ENCODE data around the gene MUC6. TPM values are rescaled to one million over a fixed set of nuclear protein-coding genes. Genes with fewer than 3 reads are reported as not detected.

The MUC6 gene
- total RNA-seq, 1 experiment from 2014 or later, result 0.49 TPM

- intact Hi-C loops (cut with micrococcal nuclease; ENCODE audit: unreplicated experiment) (no loop called here), in situ Hi-C loops (cut with HindIII; ENCODE audit: low pct_unique_long_range_greater_than_20kb, low sequenced_read_pairs) (no loop called here)
- ChIA-PET CTCF (interaction anchor here (0.6 to 1.2 kb wide), 2 partner anchors 228 to 319 kb away, joined by 4 to 5 read pairs; no protein-coding TSS in a partner anchor), POLR2A (interaction anchor here (0.5 kb wide), 1 partner anchor 792 kb away, joined by 3 read pairs; no protein-coding TSS in a partner anchor)
- Histone ChIP-seq H3K27ac (ENCODE audit: low read length) (no peak overlapping the region), H3K9me3 (ENCODE audit: control insufficient read depth, insufficient read depth, low read depth, low read length) (no peaks in the 10 kb centered on the region), H3K4me3 (ENCODE audit: low read depth in 2 of 2, low read length in 2 of 2) (no peak overlapping the region), H3K36me3 (ENCODE audit: control insufficient read depth, insufficient read depth, low read length) (no peaks in the 10 kb centered on the region), H3K27me3 (ENCODE audit: control insufficient read depth, insufficient read depth, low read length) (no peaks in the 10 kb centered on the region), H3K4me1 (ENCODE audit: control insufficient read depth, insufficient read depth, low read length) (peaks cover 25% of the 10 kb centered on the region)
- TF ChIP-seq POLR2AphosphoS5 (IDR thresholded peaks at IDR 0.05; ENCODE audit: low read depth, low read length) (no peak), REST (IDR thresholded peaks at IDR 0.05; ENCODE audit: insufficient read depth in 1 of 2, low read depth in 2 of 2, low read length in 1 of 2) (no peak), CTCF (IDR thresholded peaks at IDR 0.05) (no peak), TCF7L2 (IDR thresholded peaks at IDR 0.05; ENCODE audit: low read depth, low read length) (no peak), SIN3A (IDR thresholded peaks at IDR 0.05; ENCODE audit: borderline replicate concordance, insufficient read depth, low read depth, low read length) (no peak)
- DNase-seq (ENCODE audit: low read depth, low spot score) (no peak), ATAC-seq (no peak)
- BruUV-seq (replicated peaks), result no TSS peak
These were observed 38.9 kb upstream of the MUC6 start for GRCh38 chr11:1075341-1075911.

GRCh38 chr11:1074244-1075221 is 38.0 kb upstream of the MUC6 start, which contains the start of gene MUC2:
Gene MUC2, plus strand, starts transcription at chr11:1074874.
- no TSS peak for BruUV-seq (replicated peaks)
- Histone ChIP-seq H3K4me3 (ENCODE audit: low read depth in 2 of 2, low read length in 2 of 2) (no peak within 1 kb of the TSS), H3K27me3 (ENCODE audit: control insufficient read depth, insufficient read depth, low read length) (no peaks in the 10 kb centered on the region), H3K9me3 (ENCODE audit: control insufficient read depth, insufficient read depth, low read depth, low read length) (no peaks in the 10 kb centered on the region), H3K4me1 (ENCODE audit: control insufficient read depth, insufficient read depth, low read length) (peaks cover 25% of the 10 kb centered on the region), H3K27ac (ENCODE audit: low read length) (peak within 1 kb of the TSS; percentile 39), H3K36me3 (ENCODE audit: control insufficient read depth, insufficient read depth, low read length) (no peaks in the 10 kb centered on the region)
- intact Hi-C loops (cut with micrococcal nuclease; ENCODE audit: unreplicated experiment) (no loop called here), in situ Hi-C loops (cut with HindIII; ENCODE audit: low pct_unique_long_range_greater_than_20kb, low sequenced_read_pairs) (no loop called here)
- TF ChIP-seq SIN3A (IDR thresholded peaks at IDR 0.05; ENCODE audit: borderline replicate concordance, insufficient read depth, low read depth, low read length) (no peak), CTCF (IDR thresholded peaks at IDR 0.05) (no peak), TCF7L2 (IDR thresholded peaks at IDR 0.05; ENCODE audit: low read depth, low read length) (no peak), REST (IDR thresholded peaks at IDR 0.05; ENCODE audit: insufficient read depth in 1 of 2, low read depth in 2 of 2, low read length in 1 of 2) (no peak), POLR2AphosphoS5 (IDR thresholded peaks at IDR 0.05; ENCODE audit: low read depth, low read length) (no peak)
- POLR2A ChIA-PET, result interaction anchor here (0.5 kb wide), 1 partner anchor 791 kb away, joined by 3 read pairs; no protein-coding TSS in a partner anchor
- ATAC-seq (peak; percentile 7; the same call in 1 of the 2 replicates), DNase-seq (ENCODE audit: low read depth, low spot score) (no peak)
- CTCF ChIA-PET, result interaction anchor here (0.6 to 1.2 kb wide), 2 partner anchors 227 to 318 kb away, joined by 4 to 5 read pairs; no protein-coding TSS in a partner anchor
